ENCODE data around the gene WDSUB1.

Gene WDSUB1, protein sequence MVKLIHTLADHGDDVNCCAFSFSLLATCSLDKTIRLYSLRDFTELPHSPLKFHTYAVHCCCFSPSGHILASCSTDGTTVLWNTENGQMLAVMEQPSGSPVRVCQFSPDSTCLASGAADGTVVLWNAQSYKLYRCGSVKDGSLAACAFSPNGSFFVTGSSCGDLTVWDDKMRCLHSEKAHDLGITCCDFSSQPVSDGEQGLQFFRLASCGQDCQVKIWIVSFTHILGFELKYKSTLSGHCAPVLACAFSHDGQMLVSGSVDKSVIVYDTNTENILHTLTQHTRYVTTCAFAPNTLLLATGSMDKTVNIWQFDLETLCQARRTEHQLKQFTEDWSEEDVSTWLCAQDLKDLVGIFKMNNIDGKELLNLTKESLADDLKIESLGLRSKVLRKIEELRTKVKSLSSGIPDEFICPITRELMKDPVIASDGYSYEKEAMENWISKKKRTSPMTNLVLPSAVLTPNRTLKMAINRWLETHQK

DNA sequence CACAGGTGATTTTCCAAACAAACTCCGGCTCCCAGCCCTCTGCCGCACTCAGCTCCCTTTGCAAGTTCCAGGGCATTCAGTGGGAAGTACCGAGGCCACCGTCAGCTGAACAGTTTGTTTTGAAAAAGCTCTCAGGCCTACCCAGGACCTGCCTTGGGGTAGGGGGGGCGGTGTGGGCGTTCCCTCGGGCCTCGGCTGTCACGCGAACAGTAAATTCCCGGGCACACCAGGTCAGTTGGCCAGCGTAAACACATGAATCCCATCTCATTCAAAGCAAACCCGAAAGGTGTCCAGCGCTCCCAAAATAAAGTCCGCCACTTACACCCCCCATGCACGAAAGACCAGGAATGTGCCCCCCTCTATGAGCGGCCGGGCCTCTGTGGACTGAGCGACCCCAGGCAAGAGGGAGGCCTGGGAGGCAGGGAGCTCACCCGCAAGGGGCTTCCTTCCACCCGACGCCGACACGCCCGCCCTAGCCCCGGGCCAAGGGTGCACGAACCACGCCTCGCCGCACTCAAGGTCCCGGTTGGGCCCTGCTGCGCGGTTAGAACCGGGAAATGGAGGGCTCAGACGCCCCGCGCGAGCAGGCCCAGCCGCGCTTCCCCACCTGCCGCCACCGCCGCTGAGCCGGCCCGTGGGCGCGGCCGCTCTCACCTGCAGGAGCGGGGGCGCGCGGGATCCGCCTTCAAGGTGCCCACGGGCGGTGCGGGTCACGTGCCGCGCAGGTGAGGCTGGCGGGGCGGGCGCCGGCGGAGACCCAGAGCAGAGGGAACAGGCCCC, at the start of gene WDSUB1:
TSS of gene WDSUB1 (minus strand) at position 775 of the 780 bp plus-strand sequence. CDS start 3,634 bp downstream, outside the sequence.
- Histone ChIP-seq H3K27ac (ENCODE audit: low read depth, low read length) (peak within 1 kb of the TSS; percentile 63), H3K27me3 (ENCODE audit: control insufficient read depth, insufficient read depth, low read length) (no peaks in the 10 kb centered on the region)

DNA sequence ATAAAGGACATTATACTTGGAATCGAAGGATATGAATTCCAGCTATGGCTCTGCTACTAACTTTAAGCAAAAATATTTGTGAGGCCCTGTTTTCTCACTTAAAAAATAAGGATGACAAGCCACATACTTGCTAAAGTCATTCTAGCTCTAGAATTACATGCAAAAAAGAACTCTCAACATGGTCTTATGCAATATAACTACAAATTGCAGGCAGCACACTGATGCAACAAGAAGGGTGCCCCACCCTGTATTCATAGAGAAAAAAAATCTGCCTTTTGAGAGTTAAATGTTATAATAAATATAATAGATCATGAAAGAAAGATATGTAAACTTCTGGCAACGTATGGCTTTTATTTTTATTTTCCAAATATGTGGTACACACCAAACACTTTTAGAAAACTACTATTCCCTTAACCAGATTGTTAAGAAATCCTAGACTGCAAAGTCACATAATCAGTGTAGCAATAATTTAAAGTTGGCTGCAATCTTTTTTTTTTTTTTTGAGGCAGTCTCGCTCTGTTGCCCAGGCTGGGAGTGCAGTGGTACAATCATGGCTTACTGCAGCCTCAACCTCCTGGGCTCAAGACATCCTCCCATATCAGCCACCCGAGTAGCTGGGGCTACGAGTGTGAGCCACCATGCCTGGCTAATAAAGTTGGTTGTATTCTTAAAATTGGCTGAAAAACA, 40.2 kb upstream of the WDSUB1 start:
- Histone ChIP-seq H3K36me3 (ENCODE audit: control insufficient read depth, insufficient read depth, low read length) (peaks cover 22% of the 10 kb centered on the region), H3K9ac (ENCODE audit: low read length) (no peak overlapping the region), H3K27ac (ENCODE audit: low read depth, low read length) (no peak overlapping the region), H3K9me3 (ENCODE audit: control insufficient read depth, insufficient read depth, low read depth, low read length) (no peaks in the 10 kb centered on the region), H3K4me3 (ENCODE audit: low read depth, low read length) (no peak overlapping the region), H3K4me1 (ENCODE audit: control insufficient read depth, insufficient read depth, low read length) (no peaks in the 10 kb centered on the region), H3K27me3 (ENCODE audit: control insufficient read depth, insufficient read depth, low read length) (no peaks in the 10 kb centered on the region)

More for the DNA sequence above, at the start of gene WDSUB1:
- Histone ChIP-seq H3K9ac (ENCODE audit: low read length) (peak within 1 kb of the TSS; percentile 87), H3K4me1 (ENCODE audit: control insufficient read depth, insufficient read depth, low read length) (0 out of 2 replicates have a peak, but pooled peaks cover 9% of the 10 kb centered on the region), H3K9me3 (ENCODE audit: control insufficient read depth, insufficient read depth, low read depth, low read length) (no peaks in the 10 kb centered on the region), H3K4me3 (ENCODE audit: low read depth, low read length) (peak within 1 kb of the TSS; percentile 88), H3K36me3 (ENCODE audit: control insufficient read depth, insufficient read depth, low read length) (peaks cover 4% of the 10 kb centered on the region)

DNA sequence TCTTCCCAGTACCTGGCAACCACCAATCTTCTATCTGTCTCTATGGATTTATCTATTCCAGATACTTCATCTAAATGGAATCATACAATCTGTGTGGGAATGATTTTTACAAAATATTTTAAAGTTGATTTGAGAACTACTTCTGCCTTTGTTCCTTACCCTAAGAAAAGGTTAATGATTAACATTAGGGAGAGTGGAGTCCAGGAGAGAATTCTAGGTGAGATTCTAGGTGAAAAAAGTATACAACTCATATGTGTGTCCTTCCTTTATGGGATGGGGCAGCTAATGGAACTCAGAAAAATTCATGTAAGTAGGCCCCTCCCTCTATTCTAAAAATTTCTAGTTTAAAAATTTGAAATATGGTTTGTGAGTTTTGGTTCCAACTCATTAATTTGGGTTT, 35.9 kb upstream of the WDSUB1 start:
- Histone ChIP-seq H3K4me3 (ENCODE audit: low read depth, low read length) (no peak overlapping the region), H3K27ac (ENCODE audit: low read depth, low read length) (no peak overlapping the region), H3K9ac (ENCODE audit: low read length) (no peak overlapping the region), H3K4me1 (ENCODE audit: control insufficient read depth, insufficient read depth, low read length) (no peaks in the 10 kb centered on the region), H3K27me3 (ENCODE audit: control insufficient read depth, insufficient read depth, low read length) (no peaks in the 10 kb centered on the region), H3K9me3 (ENCODE audit: control insufficient read depth, insufficient read depth, low read depth, low read length) (no peaks in the 10 kb centered on the region), H3K36me3 (ENCODE audit: control insufficient read depth, insufficient read depth, low read length) (peaks cover 9% of the 10 kb centered on the region)

DNA sequence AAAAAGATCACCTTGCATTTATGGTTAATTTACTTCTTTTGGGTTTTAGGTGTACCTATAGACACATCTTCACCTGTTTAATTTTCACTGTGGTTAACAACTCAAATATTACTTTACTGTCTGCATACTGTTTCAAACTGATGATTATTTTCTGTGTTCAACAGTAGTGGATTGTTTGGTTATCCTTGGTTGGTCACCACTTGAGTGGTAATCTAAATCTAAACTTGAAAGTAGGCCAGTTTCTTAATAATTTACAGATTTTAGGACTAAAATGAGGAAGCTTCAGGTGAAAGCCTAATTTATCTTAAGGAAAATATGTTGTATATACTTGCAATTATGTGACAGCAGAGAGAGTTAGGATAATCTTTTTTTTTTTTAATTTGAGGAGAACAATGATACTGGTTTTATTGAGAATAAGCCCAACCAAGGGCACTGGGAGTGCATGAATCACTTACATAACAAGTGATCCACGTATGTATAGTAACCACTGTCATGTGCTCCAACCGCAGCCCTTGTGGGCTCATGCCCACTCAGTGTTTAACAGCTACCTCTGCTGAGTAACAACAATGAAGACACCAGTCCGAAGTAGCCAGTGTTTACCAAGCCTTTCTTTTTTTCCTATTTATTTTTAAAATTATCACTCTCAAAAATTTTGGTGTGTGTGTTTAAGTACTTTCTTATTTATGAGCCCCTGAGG, 31.0 kb upstream of the WDSUB1 start:
- Histone ChIP-seq H3K4me3 (ENCODE audit: low read depth, low read length) (no peak overlapping the region), H3K36me3 (ENCODE audit: control insufficient read depth, insufficient read depth, low read length) (peaks cover 9% of the 10 kb centered on the region), H3K27ac (ENCODE audit: low read depth, low read length) (no peak overlapping the region), H3K27me3 (ENCODE audit: control insufficient read depth, insufficient read depth, low read length) (no peaks in the 10 kb centered on the region), H3K9ac (ENCODE audit: low read length) (no peak overlapping the region), H3K4me1 (ENCODE audit: control insufficient read depth, insufficient read depth, low read length) (no peaks in the 10 kb centered on the region), H3K9me3 (ENCODE audit: control insufficient read depth, insufficient read depth, low read depth, low read length) (no peaks in the 10 kb centered on the region)

DNA sequence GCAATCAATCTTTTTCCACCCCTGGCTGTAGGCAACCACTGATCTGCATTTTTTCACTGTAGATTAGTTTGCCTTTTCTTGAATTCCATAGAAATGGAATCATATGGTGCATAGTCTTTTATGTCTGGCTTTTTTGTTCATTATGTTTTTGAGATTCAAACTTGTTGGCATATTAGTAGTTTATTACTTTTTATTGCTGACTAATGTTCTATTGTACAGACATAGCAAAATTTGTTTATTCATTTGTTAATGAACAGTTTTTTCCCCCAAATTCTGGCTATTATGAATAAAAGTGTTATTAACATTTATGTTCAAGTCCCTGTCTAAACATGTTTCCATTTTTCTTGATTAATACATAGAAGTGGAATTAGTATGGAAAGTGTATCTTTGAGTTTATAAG, 21.4 kb upstream of the WDSUB1 start:
- Histone ChIP-seq H3K4me3 (ENCODE audit: low read depth, low read length) (no peak overlapping the region), H3K9ac (ENCODE audit: low read length) (no peak overlapping the region), H3K27ac (ENCODE audit: low read depth, low read length) (no peak overlapping the region), H3K36me3 (ENCODE audit: control insufficient read depth, insufficient read depth, low read length) (no peaks in the 10 kb centered on the region), H3K27me3 (ENCODE audit: control insufficient read depth, insufficient read depth, low read length) (no peaks in the 10 kb centered on the region), H3K9me3 (ENCODE audit: control insufficient read depth, insufficient read depth, low read depth, low read length) (no peaks in the 10 kb centered on the region), H3K4me1 (ENCODE audit: control insufficient read depth, insufficient read depth, low read length) (no peaks in the 10 kb centered on the region)

DNA sequence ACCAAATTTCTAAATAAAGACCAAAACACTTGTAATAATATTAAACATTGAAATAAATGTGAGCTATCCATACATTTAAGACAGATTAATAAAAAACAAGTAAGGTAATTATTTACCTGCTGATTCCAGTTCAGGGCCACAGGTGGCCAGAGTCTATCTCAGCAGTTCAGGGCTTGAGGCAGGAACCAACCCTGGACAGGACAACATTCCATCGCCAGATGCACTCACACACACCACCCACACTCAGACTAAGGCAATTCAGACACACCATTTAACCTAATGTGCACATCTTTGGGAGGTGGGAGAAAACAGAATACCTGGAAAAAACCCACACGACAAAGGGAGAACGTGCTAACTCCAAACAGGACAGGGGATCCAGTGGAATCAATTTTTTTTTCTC, 14.1 kb upstream of the WDSUB1 start:
- no peak overlapping the region for H3K4me3 ChIP-seq (ENCODE audit: low read depth, low read length)
- no peaks in the 10 kb centered on the region for H3K27me3 ChIP-seq (ENCODE audit: control insufficient read depth, insufficient read depth, low read length)
- H3K4me1 ChIP-seq (ENCODE audit: control insufficient read depth, insufficient read depth, low read length), result peaks cover 10% of the 10 kb centered on the region; the same call in 1 of the 2 replicates
- H3K36me3 ChIP-seq (ENCODE audit: control insufficient read depth, insufficient read depth, low read length), result no peaks in the 10 kb centered on the region
- H3K9me3 ChIP-seq (ENCODE audit: control insufficient read depth, insufficient read depth, low read depth, low read length), result no peaks in the 10 kb centered on the region
- no peak overlapping the region for H3K9ac ChIP-seq (ENCODE audit: low read length)
- no peak overlapping the region for H3K27ac ChIP-seq (ENCODE audit: low read depth, low read length)

DNA sequence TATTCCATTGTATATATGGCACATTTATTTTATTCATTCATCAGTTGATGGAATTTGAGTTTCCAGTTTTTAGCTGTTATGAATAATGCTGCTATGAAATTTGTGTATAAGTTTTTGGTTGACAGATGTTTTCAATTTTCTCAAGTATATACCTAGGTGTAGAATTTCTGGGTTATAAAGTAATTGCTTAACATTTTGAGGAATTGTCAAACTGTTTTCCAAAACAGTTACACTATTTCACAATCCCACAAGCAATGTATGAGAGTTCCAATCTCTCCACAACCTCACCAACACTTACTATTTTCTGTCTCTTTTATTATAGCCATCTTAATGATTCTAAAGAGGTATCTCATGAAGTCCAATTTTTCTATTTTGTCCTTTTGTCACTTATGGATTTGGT, 12.5 kb upstream of the WDSUB1 start:
- Histone ChIP-seq H3K9ac (ENCODE audit: low read length) (no peak overlapping the region), H3K27me3 (ENCODE audit: control insufficient read depth, insufficient read depth, low read length) (no peaks in the 10 kb centered on the region), H3K4me1 (ENCODE audit: control insufficient read depth, insufficient read depth, low read length) (peaks cover 10% of the 10 kb centered on the region; the same call in 1 of the 2 replicates), H3K27ac (ENCODE audit: low read depth, low read length) (no peak overlapping the region), H3K36me3 (ENCODE audit: control insufficient read depth, insufficient read depth, low read length) (no peaks in the 10 kb centered on the region), H3K9me3 (ENCODE audit: control insufficient read depth, insufficient read depth, low read depth, low read length) (no peaks in the 10 kb centered on the region), H3K4me3 (ENCODE audit: low read depth, low read length) (no peak overlapping the region)

DNA sequence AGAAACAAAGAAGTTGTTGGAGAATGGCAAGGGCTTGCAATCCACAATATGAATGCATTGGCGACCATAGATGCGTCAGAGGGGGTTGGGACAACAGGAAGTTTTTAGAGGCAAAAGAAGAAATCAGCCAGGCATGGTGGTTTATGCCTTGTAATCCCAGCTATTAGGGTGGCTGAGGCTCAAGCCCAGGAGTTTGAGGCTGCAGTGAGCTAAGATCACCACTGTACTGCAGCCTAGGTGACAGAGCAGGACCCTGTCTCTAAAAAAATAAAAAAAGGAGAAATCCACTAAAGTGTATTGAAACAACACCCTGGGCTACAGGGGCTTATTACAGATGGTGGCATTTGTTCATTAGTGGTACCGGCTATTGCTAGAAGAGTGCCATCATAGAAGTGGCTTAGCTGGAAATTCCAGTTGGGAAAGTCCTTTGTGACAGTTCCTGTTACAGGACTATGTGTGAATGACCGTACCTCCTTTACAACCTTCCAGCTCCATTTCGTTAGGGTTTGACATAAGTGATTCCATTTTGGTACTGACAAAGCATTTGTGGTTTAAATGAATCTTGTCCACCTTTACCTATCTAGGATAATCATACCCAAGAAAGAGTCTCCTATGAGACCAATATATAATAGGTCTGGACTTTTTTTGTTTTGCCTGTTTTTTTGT, 10.7 kb upstream of the WDSUB1 start:
- H3K9me3 ChIP-seq (ENCODE audit: control insufficient read depth, insufficient read depth, low read depth, low read length), result no peaks in the 10 kb centered on the region
- no peak overlapping the region for H3K4me3 ChIP-seq (ENCODE audit: low read depth, low read length)
- H3K36me3 ChIP-seq (ENCODE audit: control insufficient read depth, insufficient read depth, low read length), result no peaks in the 10 kb centered on the region
- H3K4me1 ChIP-seq (ENCODE audit: control insufficient read depth, insufficient read depth, low read length), result peaks cover 10% of the 10 kb centered on the region; the same call in 1 of the 2 replicates
- no peak overlapping the region for H3K27ac ChIP-seq (ENCODE audit: low read depth, low read length)
- no peaks in the 10 kb centered on the region for H3K27me3 ChIP-seq (ENCODE audit: control insufficient read depth, insufficient read depth, low read length)
- no peak overlapping the region for H3K9ac ChIP-seq (ENCODE audit: low read length)

DNA sequence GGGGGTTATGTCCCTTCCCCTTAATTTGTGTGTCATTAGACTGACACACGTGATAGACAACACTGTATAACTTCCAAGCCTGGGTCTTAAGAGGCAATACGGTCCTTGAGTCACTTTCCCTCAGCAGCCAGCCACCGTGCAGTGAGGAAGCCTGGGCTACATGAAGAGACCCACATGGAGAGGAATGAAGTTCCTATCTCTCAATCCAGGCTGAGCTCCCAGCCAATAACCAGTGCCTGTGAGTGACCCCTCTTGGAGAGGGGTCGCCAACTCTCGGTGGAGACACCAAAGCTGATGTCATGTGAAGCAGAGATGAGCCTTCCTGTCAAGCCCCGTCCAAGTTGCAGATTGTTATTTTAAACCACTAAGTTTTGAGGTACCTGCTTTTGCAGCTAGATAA, 5.7 kb upstream of the WDSUB1 start:
- Histone ChIP-seq H3K9me3 (ENCODE audit: control insufficient read depth, insufficient read depth, low read depth, low read length) (no peaks in the 10 kb centered on the region), H3K9ac (ENCODE audit: low read length) (no peak overlapping the region), H3K4me1 (ENCODE audit: control insufficient read depth, insufficient read depth, low read length) (peaks cover 8% of the 10 kb centered on the region; the same call in 1 of the 2 replicates), H3K27ac (ENCODE audit: low read depth, low read length) (no peak overlapping the region), H3K4me3 (ENCODE audit: low read depth, low read length) (no peak overlapping the region), H3K36me3 (ENCODE audit: control insufficient read depth, insufficient read depth, low read length) (no peaks in the 10 kb centered on the region), H3K27me3 (ENCODE audit: control insufficient read depth, insufficient read depth, low read length) (no peaks in the 10 kb centered on the region)

DNA sequence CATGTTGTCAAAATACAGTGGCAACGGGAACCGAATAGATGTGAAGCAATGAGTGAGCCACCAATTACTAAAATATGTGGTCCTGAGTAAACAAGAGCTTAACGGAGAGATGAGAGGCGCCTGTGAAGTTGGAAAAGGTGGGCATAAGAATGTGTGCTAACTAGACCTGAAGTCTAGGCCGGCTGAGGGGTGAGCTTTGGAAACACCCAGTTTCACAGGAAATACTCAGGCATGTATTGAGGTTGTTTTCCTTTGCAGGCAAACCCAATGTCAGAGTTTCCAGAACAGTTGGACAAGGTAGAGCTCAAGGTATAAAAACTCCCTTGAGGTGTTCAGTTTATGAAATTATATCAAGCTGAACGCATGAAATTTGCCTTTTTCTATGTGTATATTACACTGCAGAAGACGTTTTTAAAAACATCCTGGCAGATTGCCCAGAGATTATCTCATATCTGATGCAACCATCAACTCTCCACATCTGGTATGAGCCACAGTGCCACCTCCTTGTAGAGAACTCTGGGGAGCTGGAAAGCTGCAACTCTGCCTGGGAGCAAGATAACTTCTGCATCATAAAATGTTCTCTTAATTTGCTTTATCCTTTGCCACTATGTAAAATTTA, 3.9 kb upstream of the WDSUB1 start:
- Histone ChIP-seq H3K4me3 (ENCODE audit: low read depth, low read length) (no peak overlapping the region), H3K9ac (ENCODE audit: low read length) (no peak overlapping the region), H3K9me3 (ENCODE audit: control insufficient read depth, insufficient read depth, low read depth, low read length) (no peaks in the 10 kb centered on the region), H3K27me3 (ENCODE audit: control insufficient read depth, insufficient read depth, low read length) (no peaks in the 10 kb centered on the region), H3K27ac (ENCODE audit: low read depth, low read length) (no peak overlapping the region), H3K4me1 (ENCODE audit: control insufficient read depth, insufficient read depth, low read length) (peaks cover 9% of the 10 kb centered on the region; the same call in 1 of the 2 replicates), H3K36me3 (ENCODE audit: control insufficient read depth, insufficient read depth, low read length) (no peaks in the 10 kb centered on the region)

Measured in HUES6 (cell line).